SK-N-SH (cell line): ENCODE data around the gene SERPINB3. TPM values are rescaled to one million over a fixed set of nuclear protein-coding genes. Genes with fewer than 3 reads are reported as not detected.
"Not testable (repeated sequence)": the region's sequence is repeated elsewhere in the genome, so short reads cannot be mapped to it uniquely, and the experiment has no call there.

Experiments used
- CTCF ChIA-PET: fragments of 300-600, 350-600 bp; formaldehyde crosslinking; extraction: SDS; loops from one replicate; lab custom pipeline; 2021; lab: Yijun Ruan, JAX
- POLR2A ChIA-PET: fragments of 350-600 bp; sonication (Branson Sonifier 250); formaldehyde crosslinking; extraction: SDS; loops from one replicate; lab custom pipeline; 2020; ENCODE audit warnings: antibody characterized with exemption, inconsistent platforms; lab: Yijun Ruan, JAX
- DNase-seq: peaks from one replicate; pipeline ENCODE4 v3.0.0; 2012
- H2AFZ ChIP-seq: fragments of 200-600 bp; sonication (generic); 2 replicates; pipeline ENCODE4 v1.8.1; 2016; ENCODE audit warnings: antibody characterized with exemption, mild to moderate bottlenecking, low read depth
- H3F3A ChIP-seq: fragments of 200-600 bp; sonication (generic); replicated peaks from 2 replicates; pipeline ENCODE3; 2016; ENCODE audit warnings: antibody characterized with exemption, mild to moderate bottlenecking; ENCODE audit not compliant: insufficient read depth
- H3K27ac ChIP-seq, 2 experiments: fragments of 200-500 bp in 1 of 2; fragments of 200-600 bp in 1 of 2; sonication (Bioruptor generic) in 1 of 2; sonication (generic), shearing (Covaris generic) in 1 of 2; 2 replicates each; pipeline versions ENCODE4 v1.5.1 to v1.6.1; 2014 to 2016; ENCODE audit warnings: low read depth in 2 of 2, inconsistent platforms in 1 of 2, low read length in 1 of 2, mild to moderate bottlenecking in 1 of 2, mixed read lengths in 1 of 2
- H3K27me3 ChIP-seq: fragments of 200-600 bp; sonication (generic), shearing (Covaris generic); 2 replicates; pipeline ENCODE4 v1.6.1; 2016; ENCODE audit warnings: mixed run types; ENCODE audit not compliant: insufficient read depth
- H3K36me3 ChIP-seq, 2 experiments: fragments of 200-500 bp in 1 of 2; fragments of 200-600 bp in 1 of 2; sonication (Bioruptor generic) in 1 of 2; sonication (generic) in 1 of 2; replicated peaks in 1 of 2; 2 replicates each; pipeline versions ENCODE3 to v1.5.1; 2014 to 2016; ENCODE audit warnings: low read length in 1 of 2, mild to moderate bottlenecking in 1 of 2; ENCODE audit not compliant: insufficient read depth in 2 of 2, control insufficient read depth in 1 of 2
- H3K4me1 ChIP-seq, 2 experiments: fragments of 200-500 bp in 1 of 2; fragments of 200-600 bp in 1 of 2; sonication (Bioruptor generic) in 1 of 2; sonication (generic), shearing (Covaris generic) in 1 of 2; 2 replicates each; pipeline versions ENCODE4 v1.5.1 to v1.6.1; 2014 to 2016; ENCODE audit warnings: low read depth in 1 of 2, low read length in 1 of 2, mixed run types in 1 of 2; ENCODE audit not compliant: insufficient read depth in 2 of 2, control insufficient read depth in 1 of 2
- H3K4me2 ChIP-seq: fragments of 200-600 bp; sonication (generic), shearing (Covaris generic); 2 replicates; pipeline ENCODE4 v1.6.1; 2017; ENCODE audit warnings: mixed run types
- H3K4me3 ChIP-seq, 2 experiments: fragments of 200-500 bp in 1 of 2; fragments of 200-600 bp in 1 of 2; sonication (Bioruptor generic) in 1 of 2; sonication (generic), shearing (Covaris generic) in 1 of 2; 2 replicates each; pipeline versions ENCODE4 v1.5.1 to v1.8.1; 2014 to 2016; ENCODE audit warnings: low read depth in 2 of 2, inconsistent platforms in 1 of 2, low read length in 1 of 2, mild to moderate bottlenecking in 1 of 2, mixed read lengths in 1 of 2, moderate library complexity in 1 of 2
- H3K79me2 ChIP-seq: fragments of 200-600 bp; sonication (generic); 2 replicates; pipeline ENCODE4 v1.8.1; 2017; ENCODE audit warnings: mild to moderate bottlenecking; ENCODE audit not compliant: insufficient read depth
- H3K9ac ChIP-seq: fragments of 200-600 bp; sonication (generic); 2 replicates; pipeline ENCODE4 v1.6.1; 2017; ENCODE audit warnings: mixed run types
- H3K9me2 ChIP-seq: fragments of 200-600 bp; sonication (generic); 2 replicates; pipeline ENCODE4 v1.6.1; 2017; ENCODE audit warnings: mixed run types
- H3K9me3 ChIP-seq: fragments of 200-600 bp; sonication (generic); 2 replicates; pipeline ENCODE4 v1.6.1; 2017; ENCODE audit warnings: mixed run types, mild to moderate bottlenecking, moderate library complexity
- H4K20me1 ChIP-seq: fragments of 200-600 bp; sonication (generic); 2 replicates; pipeline ENCODE4 v1.6.1; 2017; ENCODE audit warnings: mild to moderate bottlenecking, mixed run types; ENCODE audit not compliant: insufficient read depth
- CHD2 ChIP-seq: fragments of 150-350 bp; IDR thresholded peaks from 2 replicates; pipeline ENCODE4 v1.6.1; 2018; ENCODE audit warnings: low read length; ENCODE audit not compliant: partially characterized antibody
- ELF1 ChIP-seq: IDR thresholded peaks from 2 replicates; pipeline ENCODE4 v1.4.0; 2012
- FOSL2 ChIP-seq: IDR thresholded peaks from 2 replicates; pipeline ENCODE4 v1.4.0; 2012; ENCODE audit warnings: low read depth, mild to moderate bottlenecking, moderate library complexity, borderline replicate concordance
- GABPA ChIP-seq: IDR thresholded peaks from 2 replicates; pipeline ENCODE4 v1.4.0; 2012; ENCODE audit warnings: low read depth, mild to moderate bottlenecking
- MEF2A ChIP-seq: IDR thresholded peaks from 2 replicates; pipeline ENCODE4 v1.4.0; 2012; ENCODE audit warnings: low read depth, borderline replicate concordance
- MXI1 ChIP-seq: IDR thresholded peaks from 2 replicates; pipeline ENCODE4 v1.6.1; 2012; ENCODE audit warnings: mild to moderate bottlenecking, low read depth, low read length, improper control_type of control experiment
- TAF1 ChIP-seq: IDR thresholded peaks from 2 replicates; pipeline ENCODE4 v1.6.1; 2012; ENCODE audit warnings: low read depth, mild to moderate bottlenecking, low read length, moderate library complexity, borderline replicate concordance
- TCF12 ChIP-seq: IDR thresholded peaks from 2 replicates; pipeline ENCODE4 v1.4.0; 2012
- USF2 ChIP-seq: fragments of 150-350 bp; IDR thresholded peaks from 2 replicates; pipeline ENCODE4 v1.6.1; 2017; ENCODE audit warnings: antibody characterized with exemption, low read length, low read depth, borderline replicate concordance
- WGBS: methylation state at CpG from one replicate; pipeline ENCODE4 v1.1.6; 2017; ENCODE audit warnings: low lambda C conversion rate; 5-methylcytosine and 5-hydroxymethylcytosine counted together
- polyA plus RNA-seq, 3 experiments: library from polyadenylated mRNA; depleted of rRNA; stranded (reverse); fragments of >200 nt; gene quantifications; 2 replicates each; pipeline ENCODE4 v1.2.3, GENCODE V29; 2012
- TF ChIP-seq, protein P1 (sequence below): fragments of 200-600 bp; sonication (generic); IDR thresholded peaks from 2 replicates; pipeline ENCODE4 v1.6.1; 2017; ENCODE audit warnings: antibody characterized with exemption, mild to moderate bottlenecking, moderate library complexity

SERPINB3 gene
- polyA plus RNA-seq, 1 of the 3 experiments (the other 2 are of a cell fraction): 0.07 TPM

GRCh38 chr18:63646936-63647335, 14.8 kb downstream of the SERPINB3 start:
- no peak for TF ChIP-seq TCF12
- TF ChIP-seq USF2: no peak
- no peak for TF ChIP-seq FOSL2
- no peak for TF ChIP-seq CHD2
- TF ChIP-seq ELF1: no peak
- TF ChIP-seq TAF1: no peak
- TF ChIP-seq, protein P1, sequence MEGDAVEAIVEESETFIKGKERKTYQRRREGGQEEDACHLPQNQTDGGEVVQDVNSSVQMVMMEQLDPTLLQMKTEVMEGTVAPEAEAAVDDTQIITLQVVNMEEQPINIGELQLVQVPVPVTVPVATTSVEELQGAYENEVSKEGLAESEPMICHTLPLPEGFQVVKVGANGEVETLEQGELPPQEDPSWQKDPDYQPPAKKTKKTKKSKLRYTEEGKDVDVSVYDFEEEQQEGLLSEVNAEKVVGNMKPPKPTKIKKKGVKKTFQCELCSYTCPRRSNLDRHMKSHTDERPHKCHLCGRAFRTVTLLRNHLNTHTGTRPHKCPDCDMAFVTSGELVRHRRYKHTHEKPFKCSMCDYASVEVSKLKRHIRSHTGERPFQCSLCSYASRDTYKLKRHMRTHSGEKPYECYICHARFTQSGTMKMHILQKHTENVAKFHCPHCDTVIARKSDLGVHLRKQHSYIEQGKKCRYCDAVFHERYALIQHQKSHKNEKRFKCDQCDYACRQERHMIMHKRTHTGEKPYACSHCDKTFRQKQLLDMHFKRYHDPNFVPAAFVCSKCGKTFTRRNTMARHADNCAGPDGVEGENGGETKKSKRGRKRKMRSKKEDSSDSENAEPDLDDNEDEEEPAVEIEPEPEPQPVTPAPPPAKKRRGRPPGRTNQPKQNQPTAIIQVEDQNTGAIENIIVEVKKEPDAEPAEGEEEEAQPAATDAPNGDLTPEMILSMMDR: no peak
- no peak for TF ChIP-seq MXI1
- no peak for TF ChIP-seq MEF2A
- TF ChIP-seq GABPA: no peak
- TF ChIP-seq, all 33 proteins: peak for 0
- no peaks in the 10 kb centered on the region for H3F3A ChIP-seq
- no peak overlapping the region for H3K9ac ChIP-seq
- no peaks in the 10 kb centered on the region for H4K20me1 ChIP-seq
- H3K4me1 ChIP-seq: peaks cover 0 to 6% of the 10 kb centered on the region in 2 experiments; a peak in 1 of 4 replicates
- no peak overlapping the region for H3K4me2 ChIP-seq
- no peak overlapping the region for H3K4me3 ChIP-seq
- H3K27me3 ChIP-seq: no peaks in the 10 kb centered on the region
- H3K36me3 ChIP-seq: no peaks in the 10 kb centered on the region
- CTCF ChIA-PET: no interaction called here
- no peaks in the 10 kb centered on the region for H3K9me2 ChIP-seq
- H3K9me3 ChIP-seq: no peaks in the 10 kb centered on the region
- POLR2A ChIA-PET: no interaction called here
- no peak overlapping the region for H2AFZ ChIP-seq
- no peak overlapping the region for H3K27ac ChIP-seq
- DNase-seq: no peak
- no peaks in the 10 kb centered on the region for H3K79me2 ChIP-seq

GRCh38 chr18:63644694-63645093, 17.0 kb downstream of the SERPINB3 start:
- WGBS: 60% methylated on average over 1 of the region's 1 CpG
- DNase-seq, H3K36me3 ChIP-seq, H2AFZ ChIP-seq, CTCF ChIA-PET, H3K4me2 ChIP-seq, H4K20me1 ChIP-seq, H3F3A ChIP-seq, H3K9me3 ChIP-seq, H3K27ac ChIP-seq, H3K79me2 ChIP-seq, H3K9me2 ChIP-seq, H3K4me3 ChIP-seq, H3K27me3 ChIP-seq, H3K4me1 ChIP-seq, POLR2A ChIA-PET, H3K9ac ChIP-seq: not testable (repeated sequence)

- H3K4me2 ChIP-seq, H3K4me3 ChIP-seq, H3K4me1 ChIP-seq, H2AFZ ChIP-seq, H3K36me3 ChIP-seq, CTCF ChIA-PET, H3K9me3 ChIP-seq, H3K27me3 ChIP-seq, H4K20me1 ChIP-seq, H3K9ac ChIP-seq, H3K79me2 ChIP-seq, H3K9me2 ChIP-seq, H3F3A ChIP-seq, DNase-seq, H3K27ac ChIP-seq, POLR2A ChIA-PET: not testable (repeated sequence)
- 15% methylated on average over 1 of the region's 2 CpGs for WGBS
Measured at GRCh38 chr18:63644142-63644541, 17.6 kb downstream of the SERPINB3 start, which contains the start of gene SERPINB4. SERPINB4 (minus strand) TSS chr18:63644256; CDS start chr18:63643577, 679 bp downstream.

GRCh38 chr18:63642668-63643356, 18.9 kb downstream of the SERPINB3 start:
- H3K4me2 ChIP-seq, H3K4me3 ChIP-seq, CTCF ChIA-PET, H2AFZ ChIP-seq, H3K79me2 ChIP-seq, H3F3A ChIP-seq, H3K9me2 ChIP-seq, H3K27ac ChIP-seq, H3K9me3 ChIP-seq, DNase-seq, H4K20me1 ChIP-seq, POLR2A ChIA-PET, H3K4me1 ChIP-seq, H3K27me3 ChIP-seq, H3K36me3 ChIP-seq, H3K9ac ChIP-seq: not testable (repeated sequence)
- 44% methylated on average over 4 of the region's 4 CpGs for WGBS
